Suppressor macrophage treated with lipopolysaccharide for 4 hours (primary cell): ENCODE results near the gene MEF2C.

Experiments
- DNase-seq: peaks from one replicate; pipeline ENCODE4 v3.0.0-alpha.2; 2020

Gene MEF2C

GRCh38 chr5:88708021-88708420 lies 175.0 kb downstream of the MEF2C start:
- DNase-seq = no peak

DNA sequence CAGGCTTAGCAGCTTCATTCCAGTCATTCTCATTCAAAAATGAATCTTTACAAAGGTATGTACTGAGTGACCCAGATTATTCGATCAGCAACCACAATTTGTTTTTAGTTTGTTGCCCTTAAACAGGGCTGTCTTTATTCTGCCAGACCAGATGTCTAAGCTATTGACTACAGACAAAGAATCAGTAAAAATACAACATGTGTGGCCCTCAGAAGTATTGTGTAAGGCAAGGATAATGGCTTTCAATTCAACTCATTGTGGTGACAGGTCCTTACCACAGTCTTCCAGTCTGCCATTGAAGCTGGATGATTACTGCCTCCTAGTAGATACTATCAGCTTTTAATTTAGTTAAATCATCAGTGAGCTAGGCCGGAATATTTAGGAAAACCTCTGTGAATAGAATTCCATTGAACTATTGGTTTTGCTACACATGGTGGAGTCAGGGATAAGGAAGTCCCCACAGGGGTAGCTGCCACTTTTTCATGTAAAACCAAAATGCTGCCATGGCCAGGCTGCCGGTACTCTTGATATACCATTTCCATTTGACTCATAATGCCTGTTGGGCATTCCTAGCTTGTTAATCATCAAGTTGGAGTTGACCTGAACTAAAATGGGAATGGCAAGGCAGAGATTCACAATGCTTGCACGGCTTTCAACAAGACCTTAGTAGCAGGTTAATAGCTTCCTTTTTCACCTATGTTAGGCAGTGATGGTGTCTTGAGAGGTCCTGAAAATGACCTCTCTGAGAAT lies 175.6 kb downstream of the MEF2C start:
- no peak for DNase-seq

DNA sequence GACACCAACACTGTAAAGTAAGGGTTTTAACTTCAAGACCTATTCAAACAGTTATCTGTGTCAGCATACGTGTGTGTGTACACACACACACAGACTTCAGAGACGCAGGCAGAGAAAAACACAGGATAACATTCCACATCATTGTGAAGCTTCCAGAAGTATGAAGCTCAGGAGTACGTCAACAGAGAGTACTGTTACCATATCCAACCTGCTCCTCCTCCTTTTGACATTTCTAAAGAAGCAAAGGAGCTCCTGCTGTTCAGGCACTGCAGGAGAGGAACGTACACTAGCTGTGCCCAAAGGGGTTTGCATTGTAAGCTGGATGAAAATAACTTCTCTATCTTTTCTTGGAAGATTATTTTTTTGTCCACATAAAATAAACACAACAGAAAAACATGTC lies 180.7 kb downstream of the MEF2C start:
- DNase-seq = no peak

DNA sequence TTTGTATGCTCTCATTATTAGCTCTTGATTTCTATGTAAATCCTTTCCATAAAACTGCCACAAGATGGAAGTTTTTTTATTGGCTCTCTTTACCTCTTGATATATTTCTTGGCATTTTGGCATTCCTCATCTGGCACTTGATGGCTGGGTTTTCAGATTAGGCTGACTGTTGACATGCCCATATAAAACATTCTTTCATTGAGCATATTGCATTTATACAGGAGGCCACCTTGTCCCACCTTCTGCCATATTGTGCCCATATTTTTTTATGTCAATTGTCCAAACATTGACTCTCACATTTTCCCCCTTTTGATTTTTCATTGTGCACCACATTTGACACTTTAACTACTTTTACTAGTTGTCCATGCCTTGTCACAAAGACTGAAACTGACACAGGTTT lies 182.9 kb downstream of the MEF2C start:
- no peak for DNase-seq

- no peak for DNase-seq
These were observed 184.7 kb downstream of the MEF2C start for GRCh38 chr5:88698290-88698689.

- DNase-seq = no peak
These were observed 186.5 kb downstream of the MEF2C start for GRCh38 chr5:88696466-88696865.

- DNase-seq = no peak
These were observed 187.1 kb downstream of the MEF2C start for GRCh38 chr5:88695931-88696330.

DNA sequence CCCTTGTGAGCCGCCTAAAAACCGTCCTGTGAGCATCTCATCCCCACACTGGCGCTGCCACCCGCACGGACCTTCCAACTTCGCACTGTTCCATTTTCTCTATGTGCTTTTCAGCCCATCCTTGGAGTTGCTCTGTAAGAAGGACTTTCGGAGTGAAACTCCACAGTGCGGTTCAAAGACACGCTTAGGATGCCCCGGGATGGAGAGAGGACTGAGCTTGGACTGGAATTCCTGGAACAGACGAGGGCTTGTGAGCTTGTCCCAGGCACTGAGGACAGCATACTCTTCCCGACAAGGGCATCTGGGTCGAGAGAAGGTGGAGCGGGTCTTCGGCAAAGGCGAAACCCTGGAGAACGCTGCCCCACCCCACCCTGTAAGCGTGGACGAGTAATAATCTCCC lies 187.8 kb downstream of the MEF2C start:
- DNase-seq = no peak

DNA sequence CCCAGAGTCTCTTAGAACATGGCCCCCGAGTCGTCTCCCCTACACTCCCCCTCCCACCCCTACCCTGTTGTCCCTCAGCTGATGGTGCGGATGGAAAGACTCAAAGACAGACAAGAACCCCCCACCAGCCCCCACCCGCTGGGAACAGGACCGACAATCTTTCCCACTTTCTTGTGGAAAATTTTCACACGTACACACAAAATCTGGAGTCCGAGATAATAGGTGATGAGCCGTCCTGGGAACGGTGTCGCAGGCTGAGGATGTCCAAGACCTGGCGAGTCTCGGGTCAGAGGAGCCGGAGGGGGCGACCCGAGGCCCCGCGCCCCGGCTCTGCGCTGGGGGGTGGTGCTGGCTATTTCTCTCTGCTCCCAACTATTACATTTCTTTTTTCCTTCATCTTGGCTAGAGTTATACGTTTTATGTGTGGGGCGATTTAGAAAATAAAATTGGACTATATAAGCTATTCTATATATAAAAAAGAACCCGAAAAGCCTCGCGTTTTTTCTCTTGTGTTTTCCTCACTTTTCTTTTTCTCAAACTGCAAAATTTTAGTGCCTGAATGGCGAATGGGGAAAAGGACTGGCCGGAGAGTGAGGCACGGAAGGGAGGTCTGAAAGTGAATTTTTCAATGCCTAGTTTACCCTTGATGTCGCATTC lies 188.8 kb downstream of the MEF2C start:
- no peak for DNase-seq

GRCh38 chr5:88693071-88693932 lies 189.7 kb downstream of the MEF2C start:
- no peak for DNase-seq

GRCh38 chr5:88691945-88692868 lies 190.8 kb downstream of the MEF2C start:
- DNase-seq = no peak

- DNase-seq = no peak
These were observed 191.8 kb downstream of the MEF2C start for GRCh38 chr5:88691230-88691582.

GRCh38 chr5:88690409-88691229 lies 192.4 kb downstream of the MEF2C start:
- peak; percentile 75 for DNase-seq

GRCh38 chr5:88689668-88690408 lies 193.1 kb downstream of the MEF2C start:
- no peak for DNase-seq

- no peak for DNase-seq
These were observed 193.9 kb downstream of the MEF2C start for GRCh38 chr5:88688984-88689667.

GRCh38 chr5:88688156-88688983 lies 194.6 kb downstream of the MEF2C start:
- no peak for DNase-seq

GRCh38 chr5:88687373-88687911 lies 195.5 kb downstream of the MEF2C start:
- DNase-seq = no peak

DNA sequence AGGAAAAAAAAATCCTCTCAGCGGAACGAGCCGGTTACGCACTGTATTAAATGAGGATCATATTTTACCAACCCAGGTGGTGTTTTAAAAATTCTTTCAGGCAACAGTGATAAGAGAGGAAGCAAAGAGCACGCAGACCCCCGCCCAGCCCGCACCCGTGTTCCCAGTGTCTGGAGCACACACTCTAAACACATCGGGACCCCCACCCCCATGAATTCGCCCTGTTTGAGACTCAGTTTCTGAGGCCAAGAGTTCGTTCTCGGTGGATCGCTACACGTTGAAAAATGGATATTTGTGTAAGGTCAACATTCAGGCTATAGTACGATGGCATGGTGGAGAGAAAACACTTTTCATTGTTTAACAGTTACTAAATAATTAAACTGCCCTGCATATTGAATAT lies 196.3 kb downstream of the MEF2C start:
- DNase-seq = no peak
